Naive B cell (primary cell): ENCODE measurements around the gene FAM193B. TPM values are rescaled to one million over a fixed set of nuclear protein-coding genes. Genes with fewer than 3 reads are reported as not detected.

Experiments used
- ATAC-seq, 2 donors: fragments of 150-1000 bp; cut with Tn5 transposase; 2 replicates each; pipeline ENCODE4 v1.10.0; 2021; ENCODE audit warnings: low read depth in 2 of 2, mild to moderate bottlenecking in 2 of 2, moderate library complexity in 2 of 2
- DNase-seq: peaks from one replicate; pipeline ENCODE4 v3.0.0; 2022
- H3K27ac Mint-ChIP-seq, 6 donors: one replicate each; pipeline ENCODE4 v1.8.0; 2020 to 2022; ENCODE audit warnings: mild to moderate bottlenecking in 6 of 6, mixed read lengths in 6 of 6, moderate library complexity in 5 of 6, inconsistent platforms in 2 of 6
- H3K27me3 Mint-ChIP-seq, 3 donors: one replicate each; pipeline ENCODE4 v1.8.0; 2021 to 2022; ENCODE audit warnings: mixed read lengths in 3 of 3, mild to moderate bottlenecking in 1 of 3
- H3K36me3 Mint-ChIP-seq, 2 donors: one replicate each; pipeline ENCODE4 v1.8.0; 2020 to 2022; ENCODE audit warnings: mixed read lengths in 2 of 2, inconsistent platforms in 1 of 2, mild to moderate bottlenecking in 1 of 2
- H3K4me1 Mint-ChIP-seq, 3 donors: one replicate each; pipeline ENCODE4 v1.8.0; 2020 to 2022; ENCODE audit warnings: mixed read lengths in 3 of 3, inconsistent platforms in 1 of 3, mild to moderate bottlenecking in 1 of 3, moderate library complexity in 1 of 3
- H3K4me3 Mint-ChIP-seq, 8 donors: one replicate each; pipeline ENCODE4 v1.8.0; 2020 to 2022; ENCODE audit warnings: mild to moderate bottlenecking in 8 of 8, mixed read lengths in 8 of 8, moderate library complexity in 8 of 8, inconsistent platforms in 2 of 8
- H3K9me3 Mint-ChIP-seq, 7 donors: one replicate each; pipeline ENCODE4 v1.8.0; 2020 to 2022; ENCODE audit warnings: mixed read lengths in 7 of 7, mild to moderate bottlenecking in 5 of 7, inconsistent platforms in 2 of 7, moderate library complexity in 1 of 7
- polyA plus RNA-seq, 6 donors: library from polyadenylated mRNA; unstranded; fragments of 300-500 nt; fragmentation: Illumina TruSeq; gene quantifications; one replicate each; pipeline ENCODE4 v1.2.3, GENCODE V29; 2021; ENCODE audit warnings: low read depth in 6 of 6

The FAM193B gene
- polyA plus RNA-seq, 6 donors from 2014 or later: 2.9 to 6.8 (median 4.6) TPM

DNA sequence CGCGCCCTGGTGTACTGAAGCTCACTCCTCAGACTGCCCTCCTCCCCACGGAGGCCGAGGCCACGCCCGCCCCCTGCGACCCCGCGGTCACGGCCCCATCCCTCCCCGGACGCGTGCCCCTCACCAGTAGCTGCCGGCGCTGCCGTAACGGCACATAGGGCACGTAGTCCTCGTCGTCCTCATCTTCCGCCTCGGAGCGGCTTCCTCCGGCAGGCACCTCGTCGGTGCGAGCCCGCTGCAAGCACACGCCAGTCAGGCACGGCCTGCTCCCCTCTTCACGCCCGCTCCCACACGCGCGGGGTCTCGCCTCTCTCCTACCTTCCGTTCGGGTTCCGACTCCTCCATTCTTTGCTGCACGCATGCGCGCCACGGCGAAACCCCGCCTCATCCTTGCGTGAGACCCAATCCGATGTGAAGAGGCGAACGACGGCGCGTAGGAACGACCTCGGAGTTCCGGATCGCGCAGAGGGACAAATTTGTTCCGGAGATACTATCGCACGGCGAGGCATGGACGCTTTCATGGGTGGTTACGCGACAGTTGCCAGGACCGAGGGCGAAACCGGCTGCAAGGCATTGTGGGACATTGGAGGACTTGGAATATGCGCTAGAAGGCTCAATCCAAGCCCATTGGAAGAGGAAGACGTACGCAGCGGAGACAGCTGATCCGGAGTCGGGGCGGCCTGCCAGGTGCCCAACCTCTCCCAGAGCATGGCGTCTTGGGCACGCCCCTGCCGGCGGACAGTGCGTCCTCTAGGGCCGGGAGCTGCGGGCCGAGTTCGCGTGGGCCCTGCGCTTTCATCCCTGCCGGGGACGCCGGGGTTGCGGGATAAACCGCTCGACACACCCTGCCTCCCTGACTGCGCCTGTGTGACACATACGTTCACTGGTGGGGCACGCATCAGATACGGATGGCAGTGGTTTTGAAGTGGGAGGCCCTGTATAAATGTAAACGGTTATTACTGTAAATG lies 37.5 kb downstream of the FAM193B start, which contains the start of gene DDX41:
Gene DDX41 (minus strand): TSS at position 361 of the 968 bp plus-strand sequence. CDS start 16 bp downstream, at position 345.
- peak within 1 kb of the TSS; percentile 15 to 99 (median 90) for H3K27ac Mint-ChIP-seq
- peak; percentile 91 to 93 for ATAC-seq

DNA sequence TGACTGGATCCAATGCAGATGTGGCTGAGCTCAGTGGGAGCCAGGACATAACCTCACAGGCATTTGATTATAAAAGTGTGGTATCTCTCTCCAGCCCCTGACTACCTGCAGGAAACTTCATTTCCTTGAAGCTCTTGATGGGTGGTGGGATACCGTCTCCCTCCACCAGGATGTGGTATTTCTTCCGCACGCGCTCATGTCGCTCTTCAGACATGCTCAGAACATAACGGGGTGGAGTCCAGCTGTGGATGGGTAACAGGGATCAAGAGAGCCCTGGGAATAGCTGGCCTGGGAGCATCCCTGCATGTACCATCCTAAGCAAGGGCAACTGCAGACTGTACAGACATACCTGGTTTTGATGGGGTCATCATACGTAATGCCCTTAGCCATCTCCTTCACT lies 38.8 kb downstream of the FAM193B start:
- peaks cover 6 to 24% of the 10 kb centered on the region in 2 donors for H3K36me3 Mint-ChIP-seq
- H3K9me3 Mint-ChIP-seq: no peaks in the 10 kb centered on the region
- no peak for ATAC-seq
- no peaks in the 10 kb centered on the region for H3K27me3 Mint-ChIP-seq
- H3K4me3 Mint-ChIP-seq: peak overlapping the region; percentile 66 to 99 (median 92)
- H3K27ac Mint-ChIP-seq: peak overlapping the region in 5 of 6 donors; percentile 15 to 83 (median 32)
- H3K4me1 Mint-ChIP-seq: peaks cover 45 to 68% (median 62%) of the 10 kb centered on the region in 3 donors
- DNase-seq: no peak

More for the DNA sequence above, 37.5 kb downstream of the FAM193B start, which contains the start of gene DDX41:
- Mint-ChIP-seq H3K4me3 (peak within 1 kb of the TSS; percentile 86 to 99 (median 95)), H3K9me3 (no peaks in the 10 kb centered on the region), H3K27me3 (no peaks in the 10 kb centered on the region), H3K36me3 (peaks cover 0 to 17% of the 10 kb centered on the region in 2 donors), H3K4me1 (peaks cover 45 to 70% (median 60%) of the 10 kb centered on the region in 3 donors)
- DNase-seq: peak; percentile 94

DNA sequence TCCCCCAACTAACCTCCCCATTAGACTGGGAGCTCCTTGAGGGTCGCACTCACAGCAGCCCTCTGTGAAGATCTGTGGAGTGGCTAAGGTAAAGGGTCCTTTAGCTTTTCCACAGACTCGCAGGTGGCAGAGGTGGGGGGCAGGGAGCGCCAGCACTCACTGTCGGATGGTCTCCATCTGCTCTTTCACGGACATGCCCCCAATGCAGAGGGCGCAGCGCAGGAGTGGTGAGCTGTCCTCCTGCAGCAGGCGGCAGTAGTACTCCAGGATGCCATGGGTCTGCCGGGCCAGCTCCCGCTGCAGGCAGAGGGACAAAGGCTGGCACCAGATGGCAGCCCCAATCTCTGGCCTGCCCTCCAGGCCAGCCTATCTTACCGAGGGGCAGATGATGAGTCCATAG lies 39.8 kb downstream of the FAM193B start:
- DNase-seq: no peak
- Mint-ChIP-seq H3K4me1 (peaks cover 47 to 68% (median 62%) of the 10 kb centered on the region in 3 donors), H3K9me3 (no peaks in the 10 kb centered on the region), H3K27me3 (no peaks in the 10 kb centered on the region), H3K36me3 (peaks cover 6 to 24% of the 10 kb centered on the region in 2 donors), H3K27ac (peak overlapping the region in 1 of 6 donors; percentile 54), H3K4me3 (peak overlapping the region in 3 of 8 donors; percentile 90 to 99 (median 95))
- ATAC-seq: no peak

DNA sequence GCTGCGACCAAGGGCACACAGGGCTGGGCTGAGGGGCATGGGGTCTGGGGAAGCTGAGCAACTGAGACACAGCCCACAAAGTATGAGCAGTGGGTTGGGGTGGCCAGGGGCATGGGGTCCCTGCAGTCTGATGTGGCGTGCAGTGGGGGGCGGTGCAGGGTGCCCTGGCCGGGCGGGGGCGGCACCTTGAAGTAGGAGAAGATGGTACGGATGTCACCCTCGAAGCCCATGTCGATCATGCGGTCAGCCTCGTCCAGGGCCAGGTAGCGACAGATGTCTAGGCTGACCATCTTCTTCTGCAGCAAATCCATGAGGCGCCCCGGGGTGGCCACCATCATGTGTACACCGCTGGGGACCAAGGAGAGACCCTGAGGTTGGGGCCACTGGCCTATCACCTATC lies 40.9 kb downstream of the FAM193B start:
- ATAC-seq (no peak), DNase-seq (no peak)
- peaks cover 0 to 1% (median 0%) of the 10 kb centered on the region in 7 donors for H3K9me3 Mint-ChIP-seq
- peak overlapping the region in 2 of 8 donors; percentile 50 to 59 for H3K4me3 Mint-ChIP-seq
- H3K27ac Mint-ChIP-seq: peak overlapping the region in 2 of 6 donors; percentile 54 to 56
- peaks cover 56 to 73% (median 65%) of the 10 kb centered on the region in 3 donors for H3K4me1 Mint-ChIP-seq
- no peaks in the 10 kb centered on the region for H3K27me3 Mint-ChIP-seq
- peaks cover 6 to 24% of the 10 kb centered on the region in 2 donors for H3K36me3 Mint-ChIP-seq

DNA sequence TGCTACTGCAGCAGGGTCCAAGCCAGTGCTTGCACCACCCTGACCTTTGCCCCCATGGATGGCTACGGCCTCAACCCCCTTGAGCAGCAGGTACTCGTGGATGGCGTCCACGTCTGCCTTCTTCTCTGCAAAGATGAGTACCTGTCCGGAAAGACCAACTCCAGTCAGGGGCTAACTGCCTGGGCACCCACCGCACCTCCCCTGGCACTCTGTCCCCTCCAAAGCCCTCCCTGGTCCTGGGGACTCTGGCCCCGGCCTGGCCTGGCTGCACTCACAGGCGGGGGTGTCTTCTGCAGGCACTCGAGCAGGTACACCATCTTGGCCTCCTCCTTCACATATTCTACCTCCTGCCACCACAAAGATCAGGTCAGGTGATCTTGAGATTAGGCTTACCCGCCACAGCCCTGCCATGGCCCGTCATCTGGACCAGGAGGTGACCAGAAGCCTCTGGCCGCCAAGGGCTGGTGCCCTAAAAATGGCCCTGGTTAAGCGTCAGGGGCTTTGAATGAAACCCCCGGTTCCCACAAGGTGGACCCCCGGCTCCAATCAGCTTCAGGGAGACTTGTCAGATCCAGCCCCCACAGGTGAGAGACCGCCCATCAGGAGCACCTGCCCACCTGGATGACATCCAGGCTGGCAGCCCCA lies 41.5 kb downstream of the FAM193B start:
- ATAC-seq (no peak), DNase-seq (no peak)
- H3K9me3 Mint-ChIP-seq: peaks cover 0 to 1% (median 0%) of the 10 kb centered on the region in 7 donors
- peaks cover 59 to 79% (median 69%) of the 10 kb centered on the region in 3 donors for H3K4me1 Mint-ChIP-seq
- H3K27ac Mint-ChIP-seq: peak overlapping the region in 3 of 6 donors; percentile 33 to 72 (median 36)
- H3K27me3 Mint-ChIP-seq: no peaks in the 10 kb centered on the region
- H3K4me3 Mint-ChIP-seq: peak overlapping the region in 2 of 8 donors; percentile 25
- H3K36me3 Mint-ChIP-seq: peaks cover 7 to 27% of the 10 kb centered on the region in 2 donors

DNA sequence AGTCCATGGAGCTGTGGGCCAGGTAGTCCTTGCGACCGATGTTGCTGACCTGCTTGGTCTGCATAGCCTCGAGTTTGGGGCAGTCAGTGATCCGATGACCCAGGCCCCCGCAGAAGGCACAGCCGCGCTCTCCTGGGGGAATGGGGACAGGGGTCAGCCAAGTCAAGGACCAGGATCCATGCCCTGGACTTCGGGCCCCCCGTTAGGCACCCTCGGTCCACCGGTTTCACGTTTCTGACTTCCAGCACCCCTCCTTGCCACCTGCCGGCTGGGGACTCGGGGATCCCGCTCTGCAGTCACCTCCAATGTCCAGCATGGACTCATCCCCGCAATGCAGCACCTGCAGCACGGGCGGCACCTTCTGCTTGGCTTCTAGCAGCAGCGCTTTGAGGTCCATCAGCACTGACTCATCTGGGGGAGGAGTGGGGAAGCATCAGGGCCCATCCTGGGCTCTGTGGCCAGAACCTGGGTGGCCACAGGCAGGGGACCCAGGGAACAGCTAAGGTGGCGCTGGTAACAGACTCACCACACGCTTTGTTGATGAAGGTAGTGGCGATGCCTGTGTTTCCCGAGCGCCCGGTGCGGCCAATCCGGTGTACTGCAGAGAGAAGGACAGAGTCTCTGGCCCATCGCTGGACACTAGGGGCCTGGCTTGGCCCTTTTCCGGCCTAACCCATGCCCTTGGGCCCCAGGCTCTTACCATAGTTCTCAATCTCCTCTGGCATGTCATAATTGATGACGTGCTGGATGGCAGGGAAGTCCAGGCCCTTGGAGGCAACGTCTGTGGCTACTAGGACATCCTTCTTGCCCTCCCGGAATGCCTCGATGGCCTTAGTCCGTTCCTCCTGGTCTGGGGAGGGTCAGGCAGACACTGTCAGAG lies 42.3 kb downstream of the FAM193B start:
- peaks cover 62 to 81% (median 73%) of the 10 kb centered on the region in 3 donors for H3K4me1 Mint-ChIP-seq

DNA sequence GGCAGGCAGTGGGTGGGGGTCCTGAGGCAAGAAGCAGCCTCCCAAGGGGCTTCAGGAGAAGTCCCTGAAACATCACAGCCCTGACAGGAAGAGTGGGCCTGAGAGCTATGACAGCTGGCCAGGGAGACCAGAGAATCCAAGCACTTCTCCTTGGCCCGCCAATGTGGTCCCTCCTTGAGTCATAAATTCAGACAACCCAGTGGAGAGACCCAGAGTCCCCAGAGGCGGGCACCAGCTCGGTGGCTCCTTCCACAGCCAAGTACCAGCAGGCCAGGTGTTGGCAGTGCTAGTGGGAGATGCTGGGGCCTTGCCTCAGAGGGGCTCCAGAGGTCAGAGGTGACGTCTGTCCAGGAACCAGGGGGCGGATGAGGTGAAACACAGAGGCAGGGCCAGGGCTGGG lies 43.2 kb downstream of the FAM193B start:
- Mint-ChIP-seq H3K4me1 (peaks cover 59 to 75% (median 72%) of the 10 kb centered on the region in 3 donors), H3K36me3 (peaks cover 17 to 24% of the 10 kb centered on the region in 2 donors), H3K4me3 (peak overlapping the region in 7 of 8 donors; percentile 91 to 98 (median 94)), H3K27ac (peak overlapping the region; percentile 93 to 99 (median 98)), H3K9me3 (peaks cover 0 to 1% (median 0%) of the 10 kb centered on the region in 7 donors), H3K27me3 (no peaks in the 10 kb centered on the region)
- ATAC-seq: no peak
- DNase-seq: no peak

More for the DNA sequence above, 42.3 kb downstream of the FAM193B start:
- H3K27ac Mint-ChIP-seq: peak overlapping the region in 5 of 6 donors; percentile 95 to 99 (median 99)
- no peaks in the 10 kb centered on the region for H3K27me3 Mint-ChIP-seq
- peaks cover 15 to 30% of the 10 kb centered on the region in 2 donors for H3K36me3 Mint-ChIP-seq
- H3K9me3 Mint-ChIP-seq: peaks cover 0 to 1% (median 0%) of the 10 kb centered on the region in 7 donors
- ATAC-seq (no peak), DNase-seq (no peak)
- H3K4me3 Mint-ChIP-seq: peak overlapping the region in 2 of 8 donors; percentile 53 to 91

DNA sequence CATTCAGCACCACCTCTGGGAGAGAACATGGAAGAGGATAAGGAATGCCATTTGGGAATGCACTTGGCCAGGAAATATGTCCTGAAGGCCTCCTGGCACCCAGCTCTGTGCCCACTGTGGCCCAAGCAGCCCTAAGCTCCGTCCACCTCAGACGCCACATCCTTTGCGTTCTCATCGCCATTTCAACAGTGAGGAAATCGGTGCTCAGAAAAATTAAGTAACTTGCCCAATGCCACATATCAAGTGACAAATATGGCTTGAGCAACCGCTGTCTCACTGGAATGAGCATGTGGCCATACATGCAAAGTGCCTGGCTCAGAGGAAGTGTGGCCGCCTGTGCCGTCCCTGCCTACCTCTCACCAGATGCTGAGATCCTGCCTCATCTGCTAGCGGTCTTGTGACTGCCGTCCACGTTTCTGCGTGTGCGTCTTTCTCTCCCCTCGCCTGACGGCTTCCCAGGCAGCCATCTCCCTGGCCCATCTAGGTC lies 43.8 kb downstream of the FAM193B start:
- Mint-ChIP-seq H3K27me3 (no peaks in the 10 kb centered on the region), H3K9me3 (peaks cover 0 to 1% (median 0%) of the 10 kb centered on the region in 7 donors), H3K4me1 (peaks cover 57 to 70% (median 70%) of the 10 kb centered on the region in 3 donors), H3K36me3 (peaks cover 17 to 24% of the 10 kb centered on the region in 2 donors), H3K4me3 (peak overlapping the region; percentile 91 to 98 (median 95)), H3K27ac (peak overlapping the region; percentile 93 to 99 (median 98))
- DNase-seq (peak; percentile 80), ATAC-seq (peak; percentile 77)

DNA sequence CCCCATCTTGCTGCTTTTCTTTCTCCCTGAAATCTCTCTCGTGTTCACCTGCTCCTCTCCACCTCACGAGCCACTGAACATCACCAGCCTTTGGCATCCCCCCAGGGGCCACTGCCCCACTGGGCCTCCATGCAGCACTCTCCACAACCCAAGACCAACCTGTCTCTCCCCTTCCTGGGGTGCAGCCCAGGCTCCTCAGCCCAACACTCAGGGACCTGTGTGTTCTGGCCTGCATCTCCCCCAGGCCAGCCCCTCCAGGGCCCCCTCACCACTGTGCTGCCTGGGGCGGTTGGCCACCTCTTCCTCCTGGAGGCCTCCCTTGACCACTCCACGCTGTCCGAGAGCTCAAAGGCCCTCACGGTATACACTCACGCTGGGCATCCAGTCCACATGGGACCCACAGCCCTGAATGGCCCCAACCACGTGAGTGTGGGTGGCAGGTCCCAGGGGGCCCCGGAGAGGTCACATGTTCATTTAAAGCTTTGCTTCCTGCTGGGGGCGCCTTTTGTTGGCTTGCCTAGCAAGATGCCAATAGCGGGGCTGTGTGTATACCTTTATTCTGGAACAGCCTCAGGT lies 44.3 kb downstream of the FAM193B start:
- H3K27me3 Mint-ChIP-seq: no peaks in the 10 kb centered on the region
- peaks cover 0 to 1% (median 0%) of the 10 kb centered on the region in 7 donors for H3K9me3 Mint-ChIP-seq
- ATAC-seq (peak; percentile 49 to 54), DNase-seq (peak; percentile 58)
- H3K27ac Mint-ChIP-seq: peak overlapping the region; percentile 93 to 99 (median 98)
- peak overlapping the region; percentile 91 to 98 (median 95) for H3K4me3 Mint-ChIP-seq
- peaks cover 17 to 24% of the 10 kb centered on the region in 2 donors for H3K36me3 Mint-ChIP-seq
- peaks cover 59 to 70% (median 70%) of the 10 kb centered on the region in 3 donors for H3K4me1 Mint-ChIP-seq

DNA sequence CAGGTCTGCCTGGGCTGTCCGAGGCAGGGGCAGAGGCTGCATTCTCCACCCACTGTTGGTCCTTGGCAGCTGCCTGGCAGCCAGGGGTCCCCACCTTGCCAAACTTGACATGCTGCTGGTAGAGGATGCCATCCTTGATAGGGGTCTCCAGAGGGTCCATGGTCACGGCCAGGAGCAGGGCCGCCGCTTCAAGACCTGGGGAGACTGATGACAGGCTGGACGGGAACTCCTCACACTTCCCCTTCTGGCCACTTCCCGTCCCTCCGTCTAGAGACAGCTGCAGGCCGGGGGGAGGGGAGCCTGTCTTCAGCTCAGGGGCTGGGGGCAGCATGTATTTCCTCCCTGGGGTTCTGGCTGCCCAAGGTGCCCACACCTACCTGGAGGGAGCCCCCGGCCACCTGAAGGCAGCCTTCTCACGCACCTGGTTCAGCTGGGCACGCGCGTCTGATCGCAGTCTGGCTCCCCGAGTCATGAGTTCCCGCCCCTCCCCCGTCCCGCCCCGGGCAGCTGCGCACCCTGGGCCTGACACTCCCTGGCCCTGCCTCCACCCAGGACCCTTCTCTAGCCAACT lies 44.9 kb downstream of the FAM193B start, which contains the start of gene DOK3:
Gene DOK3 (minus strand): TSS at position 446 of the 571 bp plus-strand sequence. CDS start 286 bp downstream, at position 160.
- Mint-ChIP-seq H3K27me3 (no peaks in the 10 kb centered on the region), H3K4me3 (peak within 1 kb of the TSS; percentile 91 to 98 (median 95)), H3K27ac (peak within 1 kb of the TSS; percentile 95 to 99 (median 98)), H3K36me3 (peaks cover 17 to 22% of the 10 kb centered on the region in 2 donors), H3K4me1 (peaks cover 59 to 68% (median 66%) of the 10 kb centered on the region in 3 donors), H3K9me3 (peaks cover 0 to 1% (median 0%) of the 10 kb centered on the region in 7 donors)
- ATAC-seq (peak; percentile 17 to 24), DNase-seq (peak; percentile 67)

DNA sequence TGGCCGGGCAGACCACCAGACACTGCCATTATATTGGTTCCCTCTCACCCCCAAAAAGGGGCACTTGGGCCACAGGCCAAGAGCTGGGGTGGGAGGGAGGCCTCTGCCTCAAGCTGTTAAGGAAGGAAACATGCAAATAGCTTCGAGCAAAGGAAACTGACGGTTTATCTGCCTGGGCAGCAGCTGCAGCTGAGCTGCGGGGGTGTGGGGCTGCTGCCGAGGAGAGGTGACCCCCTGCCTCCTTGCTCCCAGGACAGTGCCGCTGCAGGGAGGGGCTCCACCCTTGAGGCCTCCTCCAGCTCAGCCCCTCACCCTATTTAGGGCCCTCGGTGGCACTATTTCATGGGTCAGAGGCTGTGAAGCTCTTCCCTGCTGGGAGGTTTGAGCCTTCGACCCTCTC lies 45.5 kb downstream of the FAM193B start:
- ATAC-seq (peak; percentile 45 to 46), DNase-seq (peak; percentile 71)
- Mint-ChIP-seq H3K4me1 (peaks cover 53 to 63% (median 62%) of the 10 kb centered on the region in 3 donors), H3K9me3 (peaks cover 0 to 1% (median 0%) of the 10 kb centered on the region in 7 donors), H3K27me3 (no peaks in the 10 kb centered on the region), H3K4me3 (peak overlapping the region; percentile 91 to 98 (median 95)), H3K36me3 (peaks cover 16 to 17% of the 10 kb centered on the region in 2 donors), H3K27ac (peak overlapping the region; percentile 93 to 99 (median 98))
